Amygdala (tissue), 56 donors: ENCODE results near the gene HIVEP3.

Experiments used
- DNase-seq, 56 donors: peaks; one replicate each; lab custom pipeline; 2025; lab: John Stamatoyannopoulos, UW

Gene HIVEP3

DNA sequence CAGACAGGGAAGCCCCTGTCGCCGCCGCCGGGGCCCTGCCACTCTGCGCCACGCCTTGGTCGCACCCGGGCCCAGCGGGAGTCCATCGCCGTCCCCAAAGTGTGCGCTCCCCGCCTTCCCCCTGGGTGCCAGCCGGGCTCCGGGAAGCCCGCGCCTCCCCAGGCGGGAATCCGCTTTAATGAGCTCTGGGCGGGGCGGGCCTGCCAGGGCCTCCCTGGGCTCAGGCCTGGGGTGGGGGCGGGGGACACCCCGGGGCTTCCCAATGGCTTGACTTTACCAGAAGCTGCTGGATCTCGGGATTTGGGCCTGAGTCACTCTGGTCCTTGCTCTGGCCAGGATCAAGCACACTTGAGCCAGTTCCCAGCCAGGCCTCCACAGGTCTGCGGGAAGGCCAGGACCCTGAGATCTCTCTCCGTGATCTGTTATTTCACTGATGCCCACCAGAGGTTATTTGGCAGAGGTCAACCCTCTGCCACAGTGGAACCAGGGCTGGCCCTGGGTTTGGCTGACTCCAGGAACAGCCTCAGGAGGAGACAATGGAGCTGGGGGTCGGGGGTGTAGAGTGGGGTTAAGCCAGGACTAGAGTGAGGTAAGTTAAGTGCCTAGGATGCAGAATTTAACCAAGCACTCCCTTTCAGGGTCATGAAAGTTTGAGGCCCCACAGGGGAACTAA, 255.8 kb downstream of the HIVEP3 start:
- peak in 12 of 56 donors; percentile 28 to 75 (median 55) for DNase-seq

DNA sequence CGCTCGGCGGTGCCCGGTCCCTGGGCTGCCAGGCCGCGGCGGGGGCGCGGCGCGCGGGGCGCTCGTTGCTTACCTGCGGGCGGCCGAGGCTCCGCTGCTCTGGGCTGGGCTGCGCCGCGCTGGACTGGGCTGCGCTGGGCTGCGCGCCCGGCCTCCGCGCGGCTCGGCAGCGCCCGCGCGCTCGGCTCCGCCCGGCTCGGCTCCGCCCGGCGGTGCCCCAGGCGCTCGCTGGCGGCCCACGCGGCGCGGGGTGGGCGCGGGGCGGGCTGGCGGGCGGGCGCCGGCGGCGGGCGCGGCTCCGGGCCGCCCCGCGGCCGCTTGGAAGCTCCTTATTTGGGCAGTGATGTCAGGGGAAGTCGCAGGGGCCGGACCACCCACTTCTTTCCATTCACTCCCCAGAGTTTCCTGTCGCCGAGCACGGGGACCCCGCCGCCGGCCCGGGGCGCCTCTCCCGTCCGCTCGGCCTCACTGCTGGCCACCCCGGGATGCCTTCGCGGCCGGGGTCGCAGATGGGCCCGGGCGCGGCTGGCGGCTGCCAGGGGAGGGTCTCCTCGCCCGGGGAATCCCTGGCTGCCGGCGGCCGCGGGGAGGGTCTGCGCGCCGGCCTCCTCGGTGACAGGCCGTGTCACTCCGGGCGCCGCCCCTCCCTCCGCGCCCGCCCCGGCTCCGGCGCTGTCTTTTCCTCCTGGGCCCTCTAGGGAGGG, 256.5 kb downstream of the HIVEP3 start:
- peak in 38 of 56 donors; percentile 18 to 74 (median 50) for DNase-seq

DNA sequence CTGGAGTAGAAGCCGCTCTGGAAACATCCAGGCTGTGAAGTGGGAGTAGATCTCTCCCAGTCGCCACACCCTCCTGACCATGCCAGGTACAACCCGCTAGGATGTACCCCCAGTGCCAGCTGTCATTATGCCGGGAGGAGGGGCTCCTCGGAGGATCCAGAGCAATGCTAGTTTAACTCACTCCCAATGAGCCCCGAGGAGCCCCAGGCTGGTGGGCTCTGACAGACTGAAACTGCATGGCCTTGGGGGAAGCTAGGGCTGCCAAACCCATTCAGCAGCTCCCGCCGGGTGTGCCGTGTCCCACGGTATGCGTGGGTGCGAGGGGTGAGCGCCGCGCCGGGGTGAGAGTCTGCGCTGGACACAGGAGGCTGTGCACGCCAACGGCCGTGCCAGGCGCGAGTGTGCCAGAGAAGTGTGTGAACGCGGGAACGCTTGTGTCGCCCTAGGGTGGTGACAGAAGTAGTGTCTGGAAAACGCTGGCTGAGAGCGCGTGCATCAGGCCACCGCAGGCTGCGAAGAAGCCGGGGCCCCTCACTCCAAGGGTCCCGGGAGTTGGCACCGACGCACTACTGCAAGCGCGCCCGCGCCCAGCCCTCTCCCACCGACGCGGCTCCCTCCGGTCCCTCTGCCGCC, 257.2 kb downstream of the HIVEP3 start:
- peak in 10 of 56 donors; percentile 15 to 60 (median 26) for DNase-seq

DNA sequence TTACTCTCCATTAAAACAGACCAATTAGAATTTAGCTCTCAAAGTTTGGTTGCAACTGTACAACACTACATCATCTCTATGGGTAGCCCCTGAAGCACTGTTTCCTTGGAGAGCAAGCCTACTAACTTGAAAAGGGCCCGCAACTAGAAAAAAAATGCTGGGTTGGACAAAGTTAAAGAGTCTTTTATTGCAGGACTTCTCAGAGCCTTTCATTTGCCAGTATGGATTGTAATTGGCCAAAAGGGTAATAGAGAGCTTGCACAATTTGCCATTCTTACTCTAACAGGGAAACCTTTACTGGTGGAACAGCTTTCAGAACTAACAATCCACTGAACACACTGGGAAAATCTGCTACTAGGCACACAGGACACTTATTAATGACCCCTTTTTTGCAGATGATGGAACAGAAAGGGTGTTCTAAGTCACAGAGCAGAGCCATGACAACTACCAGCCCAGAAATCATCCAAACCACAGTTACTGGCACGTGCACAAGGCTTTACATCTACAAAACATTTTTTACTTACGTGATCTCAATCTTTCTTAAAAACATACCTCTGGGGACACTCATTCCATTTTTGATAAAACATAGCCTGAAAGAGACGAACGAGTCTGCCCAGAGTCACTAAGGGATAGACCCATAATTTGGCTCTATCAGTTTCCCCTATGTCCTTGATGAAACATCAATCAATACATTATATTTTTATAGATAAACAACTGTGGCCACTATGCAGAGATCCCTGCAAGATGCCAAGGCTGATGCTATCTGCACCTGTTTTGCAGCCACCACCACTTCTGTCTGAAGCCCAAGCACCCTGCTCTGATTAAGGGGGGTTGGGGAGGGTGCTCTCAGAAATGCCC, 257.9 kb downstream of the HIVEP3 start:
- no peak for DNase-seq

DNA sequence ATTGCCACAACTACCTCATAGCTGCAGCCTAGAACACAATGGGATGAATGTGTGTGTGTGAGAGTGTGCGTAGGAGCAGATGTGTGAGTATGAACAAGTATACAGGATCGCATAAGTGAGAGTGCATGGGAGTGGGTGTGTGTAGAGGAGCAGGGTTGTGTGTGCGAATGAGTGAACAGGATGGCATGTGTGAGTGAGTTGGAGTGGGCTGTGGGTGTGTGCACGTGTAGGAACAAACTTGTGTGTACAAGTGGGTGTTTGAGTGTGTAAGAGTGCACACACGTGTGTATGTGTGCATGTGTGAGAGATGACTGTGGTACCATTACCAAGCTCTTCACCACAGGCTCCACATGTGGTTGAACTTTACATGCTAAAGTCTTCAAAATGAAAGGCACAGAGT, 258.8 kb downstream of the HIVEP3 start:
- no peak for DNase-seq

- no peak for DNase-seq
These were observed 259.6 kb downstream of the HIVEP3 start for GRCh38 chr1:41659159-41659495.

DNA sequence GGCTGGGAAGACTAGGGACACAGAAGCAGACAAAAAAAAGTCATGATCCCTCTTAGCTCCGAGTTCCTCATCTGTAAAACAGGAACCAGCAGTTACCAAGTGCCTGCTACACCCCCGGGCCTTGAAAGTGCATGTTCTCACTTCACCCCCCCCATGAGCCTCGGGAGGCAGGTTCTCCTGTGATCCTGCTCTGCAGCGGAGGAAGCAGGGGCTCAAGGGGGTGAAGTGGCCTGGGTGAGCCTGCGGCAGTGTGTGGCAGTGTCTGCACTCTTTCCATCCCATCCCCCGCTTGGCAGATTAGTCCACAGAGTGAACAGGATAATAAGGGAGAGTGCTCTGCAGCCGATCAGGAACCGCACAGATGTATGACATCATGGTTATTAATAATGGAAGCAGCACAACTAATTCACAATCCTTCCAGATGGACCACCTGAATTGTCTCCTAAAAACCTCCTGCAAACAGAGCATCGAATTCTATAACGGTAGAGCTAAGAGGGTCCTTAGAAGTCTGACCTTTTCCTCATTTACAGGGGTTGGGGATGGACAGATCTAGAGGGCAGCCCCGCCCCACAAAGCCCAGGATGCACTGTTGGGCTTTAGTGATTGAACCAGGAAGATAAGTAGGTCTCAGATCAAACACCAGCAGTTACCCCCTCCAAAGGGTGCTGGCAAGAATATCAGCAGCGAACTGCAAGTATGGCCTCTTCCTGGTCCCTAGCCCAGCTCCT, 260.1 kb downstream of the HIVEP3 start:
- peak in 4 of 56 donors; percentile 24 to 50 (median 28) for DNase-seq

- DNase-seq, result no peak
These were observed 260.9 kb downstream of the HIVEP3 start for GRCh38 chr1:41657679-41658295.

DNA sequence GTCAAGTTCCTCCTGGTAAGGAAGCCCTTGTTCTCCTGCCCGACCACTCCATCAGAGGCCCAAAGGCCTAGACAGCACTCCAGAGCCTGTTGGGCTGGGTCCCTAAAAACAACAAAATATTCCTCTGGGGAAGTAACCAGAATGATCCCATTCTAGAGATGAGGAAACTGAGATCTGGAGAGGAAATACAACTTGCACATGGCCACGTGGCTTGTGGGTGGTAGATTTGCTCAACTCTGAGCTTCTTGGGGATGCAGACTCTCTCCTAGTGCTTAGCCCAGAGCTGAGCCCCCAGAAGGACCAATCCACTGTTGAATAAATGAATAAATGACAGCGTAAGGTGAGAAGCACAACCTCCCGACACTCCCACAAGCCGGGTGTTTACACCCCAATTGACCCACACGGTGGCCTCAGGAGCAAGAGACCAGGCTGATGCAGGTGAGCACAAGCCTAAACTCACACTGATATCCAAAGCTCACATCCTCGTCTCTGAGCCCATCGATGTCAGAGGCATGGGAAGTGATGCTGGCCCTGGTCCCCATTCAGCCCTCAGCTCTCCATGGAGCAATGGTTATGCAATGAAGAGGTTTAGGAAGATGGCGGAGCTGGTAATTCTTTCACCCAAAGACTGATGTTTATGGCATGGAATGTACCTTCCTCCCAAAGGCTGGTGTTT, 261.8 kb downstream of the HIVEP3 start:
- DNase-seq, result no peak

DNA sequence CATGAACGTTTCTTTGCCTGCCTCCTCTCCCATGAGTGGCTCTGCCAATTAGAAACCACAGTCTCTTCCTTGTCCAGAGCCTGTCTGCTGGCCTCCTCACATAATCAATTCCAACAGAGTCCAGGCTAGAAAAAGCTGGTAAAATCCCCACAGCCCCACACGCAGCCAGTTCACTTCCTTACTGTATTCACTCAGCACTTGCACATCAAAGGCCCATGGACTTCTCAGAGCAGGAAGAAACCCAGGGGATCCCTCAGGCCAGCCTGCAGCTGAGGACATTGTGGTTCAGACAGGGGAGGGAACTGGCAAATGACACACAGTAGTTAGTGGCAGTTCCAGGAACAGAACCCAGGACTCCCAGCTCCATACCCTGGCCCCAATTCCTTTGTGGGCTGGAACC, 262.7 kb downstream of the HIVEP3 start:
- DNase-seq, result peak in 1 of 56 donors; percentile 22

DNA sequence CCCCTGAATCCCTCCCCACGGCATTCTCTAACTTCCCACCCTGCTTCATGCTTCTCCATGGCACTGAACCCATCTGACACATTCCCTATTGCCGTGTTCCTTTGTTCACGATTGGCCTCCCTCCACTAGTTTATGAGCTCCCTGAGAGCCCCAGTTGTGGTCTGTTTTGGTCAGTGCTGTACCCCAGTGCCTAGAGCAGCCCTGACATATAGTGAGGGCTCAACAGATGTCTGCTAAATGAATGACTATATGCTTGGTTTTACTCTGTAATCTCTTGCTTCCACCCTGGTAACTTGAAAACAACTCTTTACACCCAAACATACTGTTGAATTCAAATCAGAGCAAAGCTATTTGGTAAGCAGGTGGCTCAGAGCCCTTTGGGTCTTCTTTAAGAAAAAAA, 263.1 kb downstream of the HIVEP3 start:
- DNase-seq, result no peak

DNA sequence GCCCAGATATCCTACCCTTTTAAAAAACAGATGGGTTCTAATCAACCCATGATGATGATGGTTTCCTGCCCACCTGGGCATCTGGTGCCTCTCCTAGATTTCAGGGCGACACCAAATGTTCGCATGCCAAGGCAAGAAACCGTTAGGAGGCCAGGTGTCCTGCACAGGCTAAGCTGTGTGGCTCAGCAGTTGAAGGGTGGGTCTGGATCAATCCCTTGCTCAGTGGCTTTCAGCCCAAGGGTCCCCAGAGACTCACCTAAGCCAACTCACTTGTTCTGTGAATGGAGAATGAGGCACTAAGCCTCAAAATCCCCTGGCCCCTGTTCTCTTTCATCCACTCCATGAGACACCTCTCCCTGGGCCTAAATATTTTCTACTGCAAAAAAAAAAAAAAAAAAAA, 265.1 kb downstream of the HIVEP3 start:
- no peak for DNase-seq

- DNase-seq, result no peak
These were observed 266.1 kb downstream of the HIVEP3 start for GRCh38 chr1:41652384-41653265.

DNA sequence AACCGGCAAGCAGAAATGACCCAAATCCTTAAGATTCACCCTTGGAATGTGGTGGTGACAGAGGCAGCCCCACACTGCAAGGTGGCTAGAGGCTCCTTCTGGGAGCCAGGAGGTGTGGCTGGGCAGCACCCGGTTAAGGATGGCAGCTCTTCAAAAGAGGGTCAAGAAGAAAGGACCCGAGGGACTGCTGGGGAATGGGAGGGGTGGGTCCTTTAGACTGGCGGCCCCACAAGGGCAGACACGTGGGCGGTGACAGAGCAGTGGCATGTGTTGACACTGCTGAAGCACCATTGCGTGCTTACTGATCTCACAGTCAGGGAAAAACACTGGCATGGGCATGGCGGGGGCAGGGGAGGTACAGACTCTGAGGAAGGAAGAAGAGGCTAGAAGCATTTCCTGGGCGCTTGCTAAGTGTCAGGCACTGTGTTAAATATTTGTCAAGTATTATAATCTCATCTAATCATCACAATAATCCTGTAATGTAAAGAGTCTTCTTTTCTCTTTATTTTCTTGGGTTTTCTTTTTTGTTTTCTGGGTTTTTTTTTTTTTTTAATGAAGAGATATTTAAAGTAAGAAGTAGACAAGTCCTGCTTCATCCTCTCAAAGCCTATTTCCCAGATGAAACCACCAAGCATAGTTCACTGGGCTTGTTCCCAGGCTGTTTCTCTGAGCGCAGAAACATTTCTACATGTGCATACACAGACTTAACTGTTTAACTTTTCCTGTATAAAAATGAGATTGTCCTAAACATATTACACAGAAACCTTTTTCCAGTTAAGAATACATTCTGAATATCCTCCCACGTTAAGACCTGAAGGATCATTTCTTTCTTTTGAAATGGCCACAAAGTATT, 268.5 kb downstream of the HIVEP3 start:
- peak in 4 of 56 donors; percentile 24 to 35 (median 30) for DNase-seq

- DNase-seq, result no peak
These were observed 269.2 kb downstream of the HIVEP3 start for GRCh38 chr1:41649396-41650027.

DNA sequence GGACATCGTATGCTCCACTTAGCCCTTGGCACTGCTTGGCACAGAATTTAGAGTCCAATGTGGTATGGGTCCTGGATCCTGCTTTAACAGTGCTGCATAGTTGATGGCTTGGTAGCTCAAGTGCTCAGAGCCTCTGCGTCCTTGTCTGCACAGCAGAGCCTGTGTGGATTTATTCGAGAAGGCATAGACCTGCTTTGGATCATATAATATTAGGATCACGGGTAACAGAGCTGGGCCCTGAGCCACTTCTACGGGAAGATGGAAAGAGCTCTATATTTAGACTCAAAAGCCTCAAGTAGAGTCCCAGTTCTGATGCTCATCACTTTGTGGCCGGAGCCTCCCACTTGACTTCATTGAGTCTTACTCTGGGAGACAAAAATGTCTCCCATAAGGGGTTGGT, 269.9 kb downstream of the HIVEP3 start:
- no peak for DNase-seq

GRCh38 chr1:41648230-41648629, 270.5 kb downstream of the HIVEP3 start:
- no peak for DNase-seq
